SU-DHL-6 (cell line): ENCODE measurements around the gene PTP4A2.

Experiments used
- H2AFZ ChIP-seq: fragments of 200-600 bp; sonication (generic); 2 replicates; pipeline ENCODE4 v1.6.1; 2014; ENCODE audit warnings: low read depth, mild to moderate bottlenecking, moderate library complexity, mixed read lengths, antibody characterized with exemption, low read length; ENCODE audit not compliant: severe bottlenecking
- H3F3A ChIP-seq: fragments of 200-600 bp; shearing (Covaris generic); 2 replicates; pipeline ENCODE4 v1.6.0; 2016; ENCODE audit warnings: antibody characterized with exemption, mild to moderate bottlenecking; ENCODE audit not compliant: insufficient read depth
- H3K27ac ChIP-seq: fragments of 200-600 bp; sonication (generic); 2 replicates; pipeline ENCODE4 v1.5.1; 2016; ENCODE audit warnings: low read depth, mild to moderate bottlenecking, low read length, moderate library complexity, mixed read lengths
- H3K27me3 ChIP-seq: fragments of 200-600 bp; sonication (generic), shearing (Covaris generic); 2 replicates; pipeline ENCODE4 v1.6.0; 2014; ENCODE audit warnings: mild to moderate bottlenecking, low read length
- H3K36me3 ChIP-seq: fragments of 200-600 bp; sonication (generic); 2 replicates; pipeline ENCODE4 v1.6.1; 2014; ENCODE audit warnings: mild to moderate bottlenecking, low read length, mixed read lengths
- H3K4me2 ChIP-seq: fragments of 300-600, 200-600 bp; shearing (Covaris generic), sonication (generic); 2 replicates; pipeline ENCODE4 v1.6.0; 2014; ENCODE audit warnings: low read length, low read depth, mild to moderate bottlenecking; ENCODE audit not compliant: poor library complexity, severe bottlenecking
- H3K4me3 ChIP-seq: fragments of 200-600 bp; sonication (generic); 2 replicates; pipeline ENCODE4 v1.5.1; 2014; ENCODE audit warnings: antibody characterized with exemption, low read length, mild to moderate bottlenecking, mixed read lengths; ENCODE audit not compliant: insufficient read depth, poor library complexity, severe bottlenecking
- H3K79me2 ChIP-seq: fragments of 200-600 bp; sonication (generic); 2 replicates; pipeline ENCODE4 v1.6.1; 2014; ENCODE audit warnings: mild to moderate bottlenecking, low read length, moderate library complexity; ENCODE audit not compliant: insufficient read depth
- H3K9ac ChIP-seq: fragments of 200-600 bp; sonication (generic); 2 replicates; pipeline ENCODE4 v1.7.0; 2014; ENCODE audit warnings: mild to moderate bottlenecking, low read length
- H3K9me2 ChIP-seq: fragments of 200-600 bp; sonication (generic); replicated peaks from 2 replicates; pipeline ENCODE4 v1.6.1; 2014; ENCODE audit warnings: low read length; ENCODE audit not compliant: insufficient read depth
- H3K9me3 ChIP-seq: fragments of 200-600 bp; sonication (generic); 2 replicates; pipeline ENCODE4 v1.6.1; 2014; ENCODE audit warnings: low read length, mixed read lengths; ENCODE audit not compliant: insufficient read depth
- H4K20me1 ChIP-seq: fragments of 200-600 bp; sonication (generic); 2 replicates; pipeline ENCODE4 v1.6.1; 2014; ENCODE audit warnings: low read depth, mild to moderate bottlenecking, antibody characterized with exemption, low read length, moderate library complexity, mixed read lengths
- EZH2phosphoT487 ChIP-seq: fragments of 200-600 bp; sonication (generic), shearing (Covaris generic); conservative IDR thresholded peaks from 2 replicates; pipeline ENCODE4 v1.6.1; 2018; ENCODE audit warnings: mild to moderate bottlenecking, antibody characterized with exemption, low read length, moderate library complexity, mixed read lengths
- TF ChIP-seq, protein P1 (sequence below): fragments of 200-600 bp; sonication (generic); IDR thresholded peaks from one replicate; pipeline ENCODE4 v1.5.1; 2017; ENCODE audit warnings: antibody characterized with exemption, mild to moderate bottlenecking, low read length, moderate library complexity; ENCODE audit not compliant: insufficient read depth, poor library complexity, severe bottlenecking

PTP4A2 gene

GRCh38 chr1:31938184-31938975, at the start of gene PTP4A2:
Gene PTP4A2, minus strand, starts transcription at chr1:31938368. Its CDS starts 19,303 bp downstream, at chr1:31919065.
- TF ChIP-seq EZH2phosphoT487 = no peak
- TF ChIP-seq, protein P1, sequence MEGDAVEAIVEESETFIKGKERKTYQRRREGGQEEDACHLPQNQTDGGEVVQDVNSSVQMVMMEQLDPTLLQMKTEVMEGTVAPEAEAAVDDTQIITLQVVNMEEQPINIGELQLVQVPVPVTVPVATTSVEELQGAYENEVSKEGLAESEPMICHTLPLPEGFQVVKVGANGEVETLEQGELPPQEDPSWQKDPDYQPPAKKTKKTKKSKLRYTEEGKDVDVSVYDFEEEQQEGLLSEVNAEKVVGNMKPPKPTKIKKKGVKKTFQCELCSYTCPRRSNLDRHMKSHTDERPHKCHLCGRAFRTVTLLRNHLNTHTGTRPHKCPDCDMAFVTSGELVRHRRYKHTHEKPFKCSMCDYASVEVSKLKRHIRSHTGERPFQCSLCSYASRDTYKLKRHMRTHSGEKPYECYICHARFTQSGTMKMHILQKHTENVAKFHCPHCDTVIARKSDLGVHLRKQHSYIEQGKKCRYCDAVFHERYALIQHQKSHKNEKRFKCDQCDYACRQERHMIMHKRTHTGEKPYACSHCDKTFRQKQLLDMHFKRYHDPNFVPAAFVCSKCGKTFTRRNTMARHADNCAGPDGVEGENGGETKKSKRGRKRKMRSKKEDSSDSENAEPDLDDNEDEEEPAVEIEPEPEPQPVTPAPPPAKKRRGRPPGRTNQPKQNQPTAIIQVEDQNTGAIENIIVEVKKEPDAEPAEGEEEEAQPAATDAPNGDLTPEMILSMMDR = no peak
- H2AFZ ChIP-seq = peak within 1 kb of the TSS; percentile 36
- H3K36me3 ChIP-seq = no peaks in the 10 kb centered on the region
- H3K9me2 ChIP-seq = no peaks in the 10 kb centered on the region
- H3K4me2 ChIP-seq = peak within 1 kb of the TSS; percentile 87
- peaks cover 45% of the 10 kb centered on the region for H3K79me2 ChIP-seq
- no peaks in the 10 kb centered on the region for H3K9me3 ChIP-seq
- H3F3A ChIP-seq = peaks cover 23% of the 10 kb centered on the region
- peak within 1 kb of the TSS; percentile 75 for H3K9ac ChIP-seq
- peaks cover 9% of the 10 kb centered on the region; the same call in 1 of the 2 replicates for H4K20me1 ChIP-seq
- no peaks in the 10 kb centered on the region for H3K27me3 ChIP-seq
- H3K4me3 ChIP-seq = peak within 1 kb of the TSS; percentile 73
- peak within 1 kb of the TSS; percentile 69 for H3K27ac ChIP-seq

DNA sequence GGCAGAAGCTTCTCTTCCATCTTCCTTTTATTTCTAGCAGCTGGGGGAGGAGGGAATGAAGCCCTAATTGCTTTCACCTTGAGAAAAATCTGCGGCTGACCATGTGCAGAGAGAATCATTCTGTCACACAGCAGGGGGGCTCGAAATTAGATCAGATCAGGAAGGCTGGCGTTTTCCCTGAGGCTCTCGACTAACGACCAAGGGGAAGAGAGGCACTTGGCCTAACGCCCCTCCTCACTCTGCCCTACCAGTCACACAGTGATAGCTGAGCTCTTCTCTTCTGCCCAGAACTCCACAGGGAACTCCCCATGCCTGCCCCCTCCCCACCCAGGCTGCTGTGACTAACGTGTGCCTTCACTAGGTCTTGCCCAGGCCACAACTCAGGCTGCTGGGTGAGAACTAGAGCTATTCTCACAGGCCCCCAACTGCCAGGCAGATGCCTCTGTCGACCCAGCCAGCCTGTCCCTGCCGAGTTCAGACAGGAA, 49.0 kb upstream of the PTP4A2 start:
- Histone ChIP-seq H2AFZ (peak overlapping the region; percentile 9), H3K4me3 (no peak overlapping the region), H3F3A (peaks cover 31% of the 10 kb centered on the region), H3K36me3 (no peaks in the 10 kb centered on the region), H3K9me3 (no peaks in the 10 kb centered on the region), H3K9me2 (no peaks in the 10 kb centered on the region), H3K79me2 (no peaks in the 10 kb centered on the region), H3K27me3 (no peaks in the 10 kb centered on the region), H3K4me2 (no peak overlapping the region), H3K27ac (peak overlapping the region; percentile 17), H4K20me1 (no peaks in the 10 kb centered on the region), H3K9ac (0 out of 2 replicates have a peak overlapping the region, but pooled peaks have one; percentile 7)
- TF ChIP-seq EZH2phosphoT487 = no peak
- TF ChIP-seq, protein P1 = no peak

DNA sequence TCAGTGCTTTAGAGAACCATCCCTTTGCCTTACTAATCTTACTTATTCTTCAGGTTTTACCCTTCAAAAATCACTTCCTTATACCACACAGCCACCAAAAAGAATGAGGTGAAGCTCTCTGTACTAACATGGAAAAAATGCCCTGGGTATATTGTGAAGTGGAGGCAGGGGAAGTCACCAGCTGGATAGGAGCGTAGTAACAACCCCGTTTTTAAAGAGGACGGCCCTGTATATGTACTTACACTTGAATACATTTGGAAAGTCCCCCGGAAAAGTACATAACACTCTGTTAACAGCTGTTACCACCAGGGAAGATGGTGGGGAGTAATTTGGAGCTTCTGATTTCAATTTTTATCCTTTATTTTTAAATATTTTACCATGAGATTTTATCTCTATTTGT, 47.3 kb upstream of the PTP4A2 start:
- no peak for TF ChIP-seq EZH2phosphoT487
- TF ChIP-seq, protein P1 = no peak
- Histone ChIP-seq H3K27ac (peak overlapping the region; percentile 98), H2AFZ (peak overlapping the region; percentile 36)

More for the DNA sequence above, 47.3 kb upstream of the PTP4A2 start:
- H3K9me2 ChIP-seq = no peaks in the 10 kb centered on the region
- peaks cover 43% of the 10 kb centered on the region for H3F3A ChIP-seq
- H3K9ac ChIP-seq = peak overlapping the region; percentile 59
- no peaks in the 10 kb centered on the region for H3K27me3 ChIP-seq
- peak overlapping the region; percentile 96 for H3K4me2 ChIP-seq
- H3K4me3 ChIP-seq = peak overlapping the region; percentile 38
- no peaks in the 10 kb centered on the region for H3K9me3 ChIP-seq
- H4K20me1 ChIP-seq = no peaks in the 10 kb centered on the region
- H3K36me3 ChIP-seq = no peaks in the 10 kb centered on the region
- H3K79me2 ChIP-seq = no peaks in the 10 kb centered on the region
